H9 (cell line): Measurements from ENCODE around the gene EHD4. TPM values are rescaled to one million over a fixed set of nuclear protein-coding genes. Genes with fewer than 3 reads are reported as not detected.

Experiments used
- DNase-seq: peaks from one replicate; pipeline ENCODE4 v3.0.0-alpha.2; 2017
- H2AFZ ChIP-seq: one replicate; pipeline ENCODE4 v1.6.1; 2013; ENCODE audit warnings: mild to moderate bottlenecking, low read length, control low read depth, moderate library complexity
- H2AK5ac ChIP-seq: 2 replicates; pipeline ENCODE4 v1.6.1; 2013; ENCODE audit warnings: low read length, control low read depth, mixed read lengths; ENCODE audit not compliant: insufficient read length
- H2BK120ac ChIP-seq: one replicate; pipeline ENCODE4 v1.6.1; 2013; ENCODE audit warnings: low read depth, mild to moderate bottlenecking, low read length, control low read depth, inconsistent platforms; ENCODE audit not compliant: poor library complexity, severe bottlenecking
- H2BK12ac ChIP-seq: 2 replicates; pipeline ENCODE4 v1.6.1; 2013; ENCODE audit warnings: low read length, control low read depth, mixed read lengths, low read depth; ENCODE audit not compliant: insufficient read length
- H2BK15ac ChIP-seq: 2 replicates; pipeline ENCODE4 v1.6.1; 2013; ENCODE audit warnings: low read depth, low read length, control low read depth
- H2BK20ac ChIP-seq: one replicate; pipeline ENCODE4 v1.6.1; 2013; ENCODE audit warnings: low read depth, mild to moderate bottlenecking, low read length, control low read depth, inconsistent platforms; ENCODE audit not compliant: poor library complexity, severe bottlenecking
- H2BK5ac ChIP-seq: 2 replicates; pipeline ENCODE4 v1.6.1; 2013; ENCODE audit warnings: low read length, control low read depth, mixed read lengths; ENCODE audit not compliant: insufficient read length
- H3K14ac ChIP-seq: 2 replicates; pipeline ENCODE4 v1.6.1; 2013; ENCODE audit warnings: low read length, control low read depth; ENCODE audit not compliant: insufficient read depth
- H3K18ac ChIP-seq: 2 replicates; pipeline ENCODE4 v1.6.1; 2013; ENCODE audit warnings: low read depth, mild to moderate bottlenecking, mixed read lengths, low read length, control low read depth; ENCODE audit not compliant: insufficient read length
- H3K23ac ChIP-seq: 2 replicates; pipeline ENCODE4 v1.6.1; 2013; ENCODE audit warnings: low read length, control low read depth, mixed read lengths, low read depth; ENCODE audit not compliant: insufficient read length
- H3K23me2 ChIP-seq: 2 replicates; pipeline ENCODE4 v1.6.1; 2013; ENCODE audit warnings: low read depth, mild to moderate bottlenecking, mixed read lengths, low read length, control low read depth; ENCODE audit not compliant: insufficient read length, poor library complexity, severe bottlenecking
- H3K27ac ChIP-seq: 2 replicates; pipeline ENCODE4 v1.5.1; 2013; ENCODE audit warnings: low read length, control low read depth, mixed read lengths, low read depth; ENCODE audit not compliant: insufficient read length
- H3K27me3 ChIP-seq: 2 replicates; pipeline ENCODE4 v1.6.1; 2013; ENCODE audit warnings: low read length, control low read depth, inconsistent platforms; ENCODE audit not compliant: insufficient read depth
- H3K4ac ChIP-seq: 2 replicates; pipeline ENCODE4 v1.6.1; 2013; ENCODE audit warnings: low read depth, mild to moderate bottlenecking, control low read depth, inconsistent platforms, low read length, moderate library complexity
- H3K4me1 ChIP-seq: 2 replicates; pipeline ENCODE4 v1.6.1; 2013; ENCODE audit warnings: low read length, control low read depth, inconsistent platforms; ENCODE audit not compliant: insufficient read depth
- H3K4me2 ChIP-seq: 2 replicates; pipeline ENCODE4 v1.6.1; 2013; ENCODE audit warnings: low read length, control low read depth, mixed read lengths; ENCODE audit not compliant: insufficient read length, insufficient read depth
- H3K56ac ChIP-seq: 2 replicates; pipeline ENCODE4 v1.6.1; 2013; ENCODE audit warnings: low read depth, mild to moderate bottlenecking, mixed read lengths, low read length, control low read depth; ENCODE audit not compliant: insufficient read length
- H3K79me1 ChIP-seq: 2 replicates; pipeline ENCODE4 v1.6.1; 2013; ENCODE audit warnings: low read depth, mild to moderate bottlenecking, moderate library complexity, low read length, control low read depth, inconsistent platforms; ENCODE audit not compliant: insufficient read depth, poor library complexity, severe bottlenecking
- H3K79me2 ChIP-seq: 2 replicates; pipeline ENCODE4 v1.6.1; 2013; ENCODE audit warnings: low read length, control low read depth, inconsistent platforms; ENCODE audit not compliant: insufficient read depth
- H3K9ac ChIP-seq: 2 replicates; pipeline ENCODE4 v1.6.1; 2013; ENCODE audit warnings: low read length, control low read depth, mixed read lengths; ENCODE audit not compliant: insufficient read length; ENCODE audit errors: extremely low read depth
- H3K9me3 ChIP-seq: one replicate; pipeline ENCODE4 v1.6.1; 2013; ENCODE audit warnings: low read depth, low read length, inconsistent platforms; ENCODE audit not compliant: control insufficient read depth
- H3T11ph ChIP-seq: one replicate; pipeline ENCODE4 v1.6.1; 2013; ENCODE audit warnings: mild to moderate bottlenecking, low read length, control low read depth, inconsistent platforms
- H4K20me1 ChIP-seq: one replicate; pipeline ENCODE4 v1.6.1; 2013; ENCODE audit not compliant: control insufficient read depth, insufficient read length, insufficient read depth
- H4K5ac ChIP-seq: 2 replicates; pipeline ENCODE4 v1.6.1; 2013; ENCODE audit warnings: low read depth, mild to moderate bottlenecking, mixed read lengths, low read length, control low read depth; ENCODE audit not compliant: insufficient read length
- H4K8ac ChIP-seq: replicated peaks from 2 replicates; pipeline ENCODE4 v1.6.1; 2013; ENCODE audit warnings: low read length, control low read depth, mixed read lengths, low read depth; ENCODE audit not compliant: insufficient read length
- H4K91ac ChIP-seq: 2 replicates; pipeline ENCODE4 v1.6.1; 2013; ENCODE audit warnings: low read depth, mild to moderate bottlenecking, moderate library complexity, mixed read lengths, low read length, control low read depth; ENCODE audit not compliant: insufficient read length
- H3K27ac Mint-ChIP-seq, 3 experiments: 2 replicates in 2 of 3; 3 replicates in 1 of 3; pipeline ENCODE4 v1.8.0; 2020 to 2021; ENCODE audit warnings: mixed read lengths in 3 of 3, mild to moderate bottlenecking in 1 of 3, moderate library complexity in 1 of 3
- H3K27me3 Mint-ChIP-seq: 2 replicates; pipeline ENCODE4 v1.8.0; 2021; ENCODE audit warnings: low read depth, mild to moderate bottlenecking, moderate library complexity, mixed read lengths
- H3K36me3 Mint-ChIP-seq, 3 experiments: 2 replicates in 2 of 3; 3 replicates in 1 of 3; pipeline ENCODE4 v1.8.0; 2020 to 2021; ENCODE audit warnings: low read depth in 3 of 3, mixed read lengths in 3 of 3; ENCODE audit not compliant: insufficient read depth in 1 of 3
- H3K4me1 Mint-ChIP-seq, 2 experiments: 2 replicates each; pipeline ENCODE4 v1.8.0; 2020; ENCODE audit warnings: mixed read lengths in 2 of 2
- H3K4me3 Mint-ChIP-seq, 2 experiments: 2 replicates in 1 of 2; 3 replicates in 1 of 2; pipeline ENCODE4 v1.8.0; 2020 to 2021; ENCODE audit warnings: mild to moderate bottlenecking in 2 of 2, mixed read lengths in 2 of 2, moderate library complexity in 1 of 2
- H3K9me3 Mint-ChIP-seq, 2 experiments: 2 replicates in 1 of 2; 3 replicates in 1 of 2; pipeline ENCODE4 v1.8.0; 2020; ENCODE audit warnings: mild to moderate bottlenecking in 2 of 2, mixed read lengths in 2 of 2, moderate library complexity in 1 of 2
- WGBS: extraction: QIAGEN DNeasy Blood & Tissue Kit; methylation state at CpG from one replicate; pipeline ENCODE4 v1.1.7; 2013; ENCODE audit warnings: missing lambda C conversion rate, low lambda C conversion rate, mixed read lengths; ENCODE audit not compliant: insufficient read length; ENCODE audit errors: extremely low coverage; 5-methylcytosine and 5-hydroxymethylcytosine counted together
- total RNA-seq: library from RNA; stranded (reverse); gene quantifications from 2 replicates; pipeline ENCODE4 v1.2.1, GENCODE V29; 2021
- TF ChIP-seq, protein P1 (sequence below): fragments of 200-600 bp; sonication (generic); conservative IDR thresholded peaks from 3 replicates; pipeline ENCODE4 v1.8.0; 2021; ENCODE audit warnings: antibody characterized with exemption, mild to moderate bottlenecking

Gene EHD4
- total RNA-seq, 1 experiment from 2014 or later: 22.9 TPM

DNA sequence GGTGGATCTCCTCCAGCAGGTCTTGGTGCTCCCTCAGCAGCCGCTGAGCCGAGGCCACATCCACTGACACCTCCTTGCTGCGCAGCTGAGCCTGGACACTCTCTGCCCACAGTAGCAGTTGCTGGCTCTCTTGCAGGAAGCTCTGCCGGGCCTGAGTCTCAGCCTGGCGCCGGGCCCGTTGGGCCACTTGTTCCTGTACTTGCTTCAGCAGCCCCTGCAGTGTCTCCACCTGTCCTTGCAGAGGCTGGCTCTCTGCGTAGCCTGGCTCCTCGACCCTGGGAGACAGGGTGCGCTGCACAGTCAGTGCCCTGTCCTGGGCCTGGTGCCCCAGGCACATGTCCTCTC, 94.0 kb downstream of the EHD4 start:
- no peak overlapping the region for H2AK5ac ChIP-seq
- no peak overlapping the region for H3K9ac ChIP-seq
- H3K23ac ChIP-seq: no peak overlapping the region
- no peak overlapping the region for H2BK120ac ChIP-seq
- no peak overlapping the region for H3K4ac ChIP-seq
- Mint-ChIP-seq H3K4me3 (no peak overlapping the region), H3K27me3 (peaks cover 35% of the 10 kb centered on the region), H3K27ac (no peak overlapping the region), H3K4me1 (peaks cover 4 to 10% of the 10 kb centered on the region in 2 experiments), H3K9me3 (no peaks in the 10 kb centered on the region; a peak in 2 of 5 replicates), H3K36me3 (peaks cover 0 to 1% (median 0%) of the 10 kb centered on the region in 3 experiments; a peak in 1 of 7 replicates)
- H3K4me1 ChIP-seq: no peaks in the 10 kb centered on the region
- H3K18ac ChIP-seq: no peak overlapping the region
- H4K8ac ChIP-seq: no peak overlapping the region
- TF ChIP-seq, protein P1, sequence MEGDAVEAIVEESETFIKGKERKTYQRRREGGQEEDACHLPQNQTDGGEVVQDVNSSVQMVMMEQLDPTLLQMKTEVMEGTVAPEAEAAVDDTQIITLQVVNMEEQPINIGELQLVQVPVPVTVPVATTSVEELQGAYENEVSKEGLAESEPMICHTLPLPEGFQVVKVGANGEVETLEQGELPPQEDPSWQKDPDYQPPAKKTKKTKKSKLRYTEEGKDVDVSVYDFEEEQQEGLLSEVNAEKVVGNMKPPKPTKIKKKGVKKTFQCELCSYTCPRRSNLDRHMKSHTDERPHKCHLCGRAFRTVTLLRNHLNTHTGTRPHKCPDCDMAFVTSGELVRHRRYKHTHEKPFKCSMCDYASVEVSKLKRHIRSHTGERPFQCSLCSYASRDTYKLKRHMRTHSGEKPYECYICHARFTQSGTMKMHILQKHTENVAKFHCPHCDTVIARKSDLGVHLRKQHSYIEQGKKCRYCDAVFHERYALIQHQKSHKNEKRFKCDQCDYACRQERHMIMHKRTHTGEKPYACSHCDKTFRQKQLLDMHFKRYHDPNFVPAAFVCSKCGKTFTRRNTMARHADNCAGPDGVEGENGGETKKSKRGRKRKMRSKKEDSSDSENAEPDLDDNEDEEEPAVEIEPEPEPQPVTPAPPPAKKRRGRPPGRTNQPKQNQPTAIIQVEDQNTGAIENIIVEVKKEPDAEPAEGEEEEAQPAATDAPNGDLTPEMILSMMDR: no peak
- no peaks in the 10 kb centered on the region for H3K79me1 ChIP-seq
- H4K5ac ChIP-seq: no peak overlapping the region
- H3K27ac ChIP-seq: no peak overlapping the region
- H3K79me2 ChIP-seq: no peaks in the 10 kb centered on the region
- DNase-seq: no peak
- no peak overlapping the region for H2BK15ac ChIP-seq
- H3T11ph ChIP-seq: no peak overlapping the region
- no CpG with 5 or more reads among the region's 10 CpGs for WGBS
- H3K14ac ChIP-seq: no peak overlapping the region
- no peak overlapping the region for H4K91ac ChIP-seq
- H3K56ac ChIP-seq: no peak overlapping the region
- no peak overlapping the region for H2AFZ ChIP-seq
- H3K27me3 ChIP-seq: peaks cover 7% of the 10 kb centered on the region; the same call in 1 of the 2 replicates
- no peaks in the 10 kb centered on the region for H4K20me1 ChIP-seq
- H3K23me2 ChIP-seq: peaks cover 3% of the 10 kb centered on the region
- H2BK20ac ChIP-seq: no peak overlapping the region
- H2BK12ac ChIP-seq: no peak overlapping the region
- H2BK5ac ChIP-seq: no peak overlapping the region
- H3K9me3 ChIP-seq: no peaks in the 10 kb centered on the region
- H3K4me2 ChIP-seq: no peak overlapping the region
